ENCODE measurements around the gene TREH.

Gene TREH

GRCh38 chr11:118628861-118629549, 50.4 kb downstream of the TREH start:
- Histone ChIP-seq H3K9me3 (ENCODE audit: control insufficient read depth, insufficient read depth, low read length) (no peaks in the 10 kb centered on the region), H3K4me1 (ENCODE audit: insufficient read depth, low read length) (peaks cover 9% of the 10 kb centered on the region), H3K9ac (ENCODE audit: low read depth, low read length) (no peak overlapping the region), H3K36me3 (ENCODE audit: insufficient read depth, low read length) (no peaks in the 10 kb centered on the region; the same call in 1 of the 2 replicates)

- no peaks in the 10 kb centered on the region for H3K9me3 ChIP-seq (ENCODE audit: control insufficient read depth, insufficient read depth, low read length)
- H3K9ac ChIP-seq (ENCODE audit: low read depth, low read length) = no peak overlapping the region
- 0 out of 2 replicates have a peak, but pooled peaks cover 3% of the 10 kb centered on the region for H3K4me1 ChIP-seq (ENCODE audit: insufficient read depth, low read length)
- H3K36me3 ChIP-seq (ENCODE audit: insufficient read depth, low read length) = no peaks in the 10 kb centered on the region; the same call in 1 of the 2 replicates
These were observed 51.0 kb downstream of the TREH start for GRCh38 chr11:118628432-118628831.

GRCh38 chr11:118628031-118628430, 51.4 kb downstream of the TREH start:
- Histone ChIP-seq H3K36me3 (ENCODE audit: insufficient read depth, low read length) (no peaks in the 10 kb centered on the region; the same call in 1 of the 2 replicates), H3K4me1 (ENCODE audit: insufficient read depth, low read length) (peaks cover 1% of the 10 kb centered on the region; the same call in 1 of the 2 replicates), H3K9ac (ENCODE audit: low read depth, low read length) (no peak overlapping the region), H3K9me3 (ENCODE audit: control insufficient read depth, insufficient read depth, low read length) (no peaks in the 10 kb centered on the region)

GRCh38 chr11:118627566-118627965, 51.9 kb downstream of the TREH start:
- H3K36me3 ChIP-seq (ENCODE audit: insufficient read depth, low read length) = no peaks in the 10 kb centered on the region; the same call in 1 of the 2 replicates
- no peaks in the 10 kb centered on the region for H3K9me3 ChIP-seq (ENCODE audit: control insufficient read depth, insufficient read depth, low read length)
- peaks cover 6% of the 10 kb centered on the region; the same call in 1 of the 2 replicates for H3K4me1 ChIP-seq (ENCODE audit: insufficient read depth, low read length)
- H3K9ac ChIP-seq (ENCODE audit: low read depth, low read length) = no peak overlapping the region

- Histone ChIP-seq H3K36me3 (ENCODE audit: insufficient read depth, low read length) (no peaks in the 10 kb centered on the region; the same call in 1 of the 2 replicates), H3K9me3 (ENCODE audit: control insufficient read depth, insufficient read depth, low read length) (no peaks in the 10 kb centered on the region), H3K9ac (ENCODE audit: low read depth, low read length) (no peak overlapping the region), H3K4me1 (ENCODE audit: insufficient read depth, low read length) (peaks cover 12% of the 10 kb centered on the region; the same call in 1 of the 2 replicates)
These were observed 53.5 kb downstream of the TREH start for GRCh38 chr11:118625976-118626375.

GRCh38 chr11:118625036-118625690, 54.3 kb downstream of the TREH start:
- no peaks in the 10 kb centered on the region for H3K36me3 ChIP-seq (ENCODE audit: insufficient read depth, low read length)
- H3K9me3 ChIP-seq (ENCODE audit: control insufficient read depth, insufficient read depth, low read length) = no peaks in the 10 kb centered on the region
- H3K9ac ChIP-seq (ENCODE audit: low read depth, low read length) = no peak overlapping the region
- peaks cover 18% of the 10 kb centered on the region; the same call in 1 of the 2 replicates for H3K4me1 ChIP-seq (ENCODE audit: insufficient read depth, low read length)

- H3K9ac ChIP-seq (ENCODE audit: low read depth, low read length) = no peak overlapping the region
- H3K36me3 ChIP-seq (ENCODE audit: insufficient read depth, low read length) = no peaks in the 10 kb centered on the region
- H3K9me3 ChIP-seq (ENCODE audit: control insufficient read depth, insufficient read depth, low read length) = no peaks in the 10 kb centered on the region
- H3K4me1 ChIP-seq (ENCODE audit: insufficient read depth, low read length) = peaks cover 34% of the 10 kb centered on the region
These were observed 56.2 kb downstream of the TREH start for GRCh38 chr11:118623269-118623655.

- Histone ChIP-seq H3K9ac (ENCODE audit: low read depth, low read length) (peak overlapping the region; percentile 65; the same call in 1 of the 2 replicates), H3K4me1 (ENCODE audit: insufficient read depth, low read length) (peaks cover 40% of the 10 kb centered on the region), H3K36me3 (ENCODE audit: insufficient read depth, low read length) (no peaks in the 10 kb centered on the region), H3K9me3 (ENCODE audit: control insufficient read depth, insufficient read depth, low read length) (no peaks in the 10 kb centered on the region)
These were observed 56.8 kb downstream of the TREH start for GRCh38 chr11:118622376-118623268.

- Histone ChIP-seq H3K9me3 (ENCODE audit: control insufficient read depth, insufficient read depth, low read length) (no peaks in the 10 kb centered on the region), H3K4me1 (ENCODE audit: insufficient read depth, low read length) (peaks cover 44% of the 10 kb centered on the region), H3K9ac (ENCODE audit: low read depth, low read length) (peak overlapping the region; percentile 65), H3K36me3 (ENCODE audit: insufficient read depth, low read length) (no peaks in the 10 kb centered on the region)
These were observed 57.6 kb downstream of the TREH start for GRCh38 chr11:118621784-118622375.

- Histone ChIP-seq H3K9ac (ENCODE audit: low read depth, low read length) (peak overlapping the region; percentile 65), H3K36me3 (ENCODE audit: insufficient read depth, low read length) (no peaks in the 10 kb centered on the region), H3K9me3 (ENCODE audit: control insufficient read depth, insufficient read depth, low read length) (no peaks in the 10 kb centered on the region), H3K4me1 (ENCODE audit: insufficient read depth, low read length) (peaks cover 48% of the 10 kb centered on the region)
These were observed 58.2 kb downstream of the TREH start for GRCh38 chr11:118621071-118621783.

GRCh38 chr11:118620529-118621070, 58.9 kb downstream of the TREH start:
- Histone ChIP-seq H3K9me3 (ENCODE audit: control insufficient read depth, insufficient read depth, low read length) (no peaks in the 10 kb centered on the region), H3K36me3 (ENCODE audit: insufficient read depth, low read length) (no peaks in the 10 kb centered on the region), H3K9ac (ENCODE audit: low read depth, low read length) (peak overlapping the region; percentile 65; the same call in 1 of the 2 replicates), H3K4me1 (ENCODE audit: insufficient read depth, low read length) (peaks cover 54% of the 10 kb centered on the region)

- Histone ChIP-seq H3K36me3 (ENCODE audit: insufficient read depth, low read length) (no peaks in the 10 kb centered on the region), H3K9me3 (ENCODE audit: control insufficient read depth, insufficient read depth, low read length) (no peaks in the 10 kb centered on the region), H3K4me1 (ENCODE audit: insufficient read depth, low read length) (peaks cover 62% of the 10 kb centered on the region), H3K9ac (ENCODE audit: low read depth, low read length) (no peak overlapping the region)
These were observed 59.8 kb downstream of the TREH start for GRCh38 chr11:118619444-118620197.

- peaks cover 68% of the 10 kb centered on the region for H3K4me1 ChIP-seq (ENCODE audit: insufficient read depth, low read length)
- H3K9ac ChIP-seq (ENCODE audit: low read depth, low read length) = no peak overlapping the region
- H3K9me3 ChIP-seq (ENCODE audit: control insufficient read depth, insufficient read depth, low read length) = no peaks in the 10 kb centered on the region
- H3K36me3 ChIP-seq (ENCODE audit: insufficient read depth, low read length) = no peaks in the 10 kb centered on the region
These were observed 60.5 kb downstream of the TREH start for GRCh38 chr11:118618991-118619375.

Measured in ES-I3 (cell line).